SU-DHL-6 (cell line): ENCODE measurements around the gene EDIL3.

ENCODE experiments used
- H2AFZ ChIP-seq: fragments of 200-600 bp; sonication (generic); 2 replicates; pipeline ENCODE4 v1.6.1; 2014; ENCODE audit warnings: low read depth, mild to moderate bottlenecking, moderate library complexity, mixed read lengths, antibody characterized with exemption, low read length; ENCODE audit not compliant: severe bottlenecking
- H3F3A ChIP-seq: fragments of 200-600 bp; shearing (Covaris generic); 2 replicates; pipeline ENCODE4 v1.6.0; 2016; ENCODE audit warnings: antibody characterized with exemption, mild to moderate bottlenecking; ENCODE audit not compliant: insufficient read depth
- H3K27ac ChIP-seq: fragments of 200-600 bp; sonication (generic); 2 replicates; pipeline ENCODE4 v1.5.1; 2016; ENCODE audit warnings: low read depth, mild to moderate bottlenecking, low read length, moderate library complexity, mixed read lengths
- H3K27me3 ChIP-seq: fragments of 200-600 bp; sonication (generic), shearing (Covaris generic); 2 replicates; pipeline ENCODE4 v1.6.0; 2014; ENCODE audit warnings: mild to moderate bottlenecking, low read length
- H3K36me3 ChIP-seq: fragments of 200-600 bp; sonication (generic); 2 replicates; pipeline ENCODE4 v1.6.1; 2014; ENCODE audit warnings: mild to moderate bottlenecking, low read length, mixed read lengths
- H3K4me2 ChIP-seq: fragments of 300-600, 200-600 bp; shearing (Covaris generic), sonication (generic); 2 replicates; pipeline ENCODE4 v1.6.0; 2014; ENCODE audit warnings: low read length, low read depth, mild to moderate bottlenecking; ENCODE audit not compliant: poor library complexity, severe bottlenecking
- H3K4me3 ChIP-seq: fragments of 200-600 bp; sonication (generic); 2 replicates; pipeline ENCODE4 v1.5.1; 2014; ENCODE audit warnings: antibody characterized with exemption, low read length, mild to moderate bottlenecking, mixed read lengths; ENCODE audit not compliant: insufficient read depth, poor library complexity, severe bottlenecking
- H3K79me2 ChIP-seq: fragments of 200-600 bp; sonication (generic); 2 replicates; pipeline ENCODE4 v1.6.1; 2014; ENCODE audit warnings: mild to moderate bottlenecking, low read length, moderate library complexity; ENCODE audit not compliant: insufficient read depth
- H3K9ac ChIP-seq: fragments of 200-600 bp; sonication (generic); 2 replicates; pipeline ENCODE4 v1.7.0; 2014; ENCODE audit warnings: mild to moderate bottlenecking, low read length
- H3K9me2 ChIP-seq: fragments of 200-600 bp; sonication (generic); replicated peaks from 2 replicates; pipeline ENCODE4 v1.6.1; 2014; ENCODE audit warnings: low read length; ENCODE audit not compliant: insufficient read depth
- H3K9me3 ChIP-seq: fragments of 200-600 bp; sonication (generic); 2 replicates; pipeline ENCODE4 v1.6.1; 2014; ENCODE audit warnings: low read length, mixed read lengths; ENCODE audit not compliant: insufficient read depth
- H4K20me1 ChIP-seq: fragments of 200-600 bp; sonication (generic); 2 replicates; pipeline ENCODE4 v1.6.1; 2014; ENCODE audit warnings: low read depth, mild to moderate bottlenecking, antibody characterized with exemption, low read length, moderate library complexity, mixed read lengths
- EZH2phosphoT487 ChIP-seq: fragments of 200-600 bp; sonication (generic), shearing (Covaris generic); conservative IDR thresholded peaks from 2 replicates; pipeline ENCODE4 v1.6.1; 2018; ENCODE audit warnings: mild to moderate bottlenecking, antibody characterized with exemption, low read length, moderate library complexity, mixed read lengths
- TF ChIP-seq, protein P1 (sequence below): fragments of 200-600 bp; sonication (generic); IDR thresholded peaks from one replicate; pipeline ENCODE4 v1.5.1; 2017; ENCODE audit warnings: antibody characterized with exemption, mild to moderate bottlenecking, low read length, moderate library complexity; ENCODE audit not compliant: insufficient read depth, poor library complexity, severe bottlenecking

Gene EDIL3

DNA sequence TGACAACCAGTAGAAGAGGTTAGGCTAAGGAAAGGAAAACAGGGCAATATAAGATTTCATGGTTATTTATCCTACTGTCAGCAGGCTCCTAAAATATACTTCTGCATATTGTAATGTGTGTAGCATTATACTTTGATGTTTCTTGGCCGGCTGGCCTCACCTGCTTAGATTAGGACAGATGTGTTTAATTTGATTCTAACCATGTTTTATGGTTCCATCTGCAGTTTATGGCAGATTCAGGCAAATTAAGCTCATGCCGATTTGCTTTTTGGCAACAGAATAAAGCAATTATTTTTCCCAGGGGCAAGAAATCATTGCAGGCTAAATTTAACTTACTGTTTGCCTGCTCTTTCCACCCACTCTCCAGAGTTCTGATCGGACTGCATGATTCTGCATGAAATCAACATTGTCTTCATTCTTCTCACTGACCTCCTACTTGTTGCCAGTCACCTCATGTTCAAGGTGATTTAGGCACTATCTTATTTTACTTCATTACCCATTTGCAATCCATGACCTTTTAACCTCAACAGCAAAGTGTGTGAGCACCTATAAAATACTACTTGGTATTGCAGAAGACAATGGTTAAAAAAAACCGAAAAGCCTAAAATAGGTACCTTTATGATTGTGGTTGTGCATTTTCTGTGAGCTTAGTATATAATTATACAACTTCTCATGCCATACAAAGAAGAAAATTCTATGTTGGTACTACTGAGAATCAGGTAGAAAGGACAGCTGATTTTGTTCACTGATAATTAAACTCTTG, 125.2 kb downstream of the EDIL3 start:
- H3K79me2 ChIP-seq: no peaks in the 10 kb centered on the region
- H4K20me1 ChIP-seq: no peaks in the 10 kb centered on the region
- no peak overlapping the region for H3K9ac ChIP-seq
- H3K4me2 ChIP-seq: no peak overlapping the region
- no peak overlapping the region for H2AFZ ChIP-seq
- no peaks in the 10 kb centered on the region for H3K9me2 ChIP-seq
- H3K9me3 ChIP-seq: no peaks in the 10 kb centered on the region
- H3K4me3 ChIP-seq: no peak overlapping the region
- no peak overlapping the region for H3K27ac ChIP-seq
- no peaks in the 10 kb centered on the region for H3F3A ChIP-seq
- H3K27me3 ChIP-seq: no peaks in the 10 kb centered on the region
- no peak for TF ChIP-seq EZH2phosphoT487
- TF ChIP-seq, protein P1, sequence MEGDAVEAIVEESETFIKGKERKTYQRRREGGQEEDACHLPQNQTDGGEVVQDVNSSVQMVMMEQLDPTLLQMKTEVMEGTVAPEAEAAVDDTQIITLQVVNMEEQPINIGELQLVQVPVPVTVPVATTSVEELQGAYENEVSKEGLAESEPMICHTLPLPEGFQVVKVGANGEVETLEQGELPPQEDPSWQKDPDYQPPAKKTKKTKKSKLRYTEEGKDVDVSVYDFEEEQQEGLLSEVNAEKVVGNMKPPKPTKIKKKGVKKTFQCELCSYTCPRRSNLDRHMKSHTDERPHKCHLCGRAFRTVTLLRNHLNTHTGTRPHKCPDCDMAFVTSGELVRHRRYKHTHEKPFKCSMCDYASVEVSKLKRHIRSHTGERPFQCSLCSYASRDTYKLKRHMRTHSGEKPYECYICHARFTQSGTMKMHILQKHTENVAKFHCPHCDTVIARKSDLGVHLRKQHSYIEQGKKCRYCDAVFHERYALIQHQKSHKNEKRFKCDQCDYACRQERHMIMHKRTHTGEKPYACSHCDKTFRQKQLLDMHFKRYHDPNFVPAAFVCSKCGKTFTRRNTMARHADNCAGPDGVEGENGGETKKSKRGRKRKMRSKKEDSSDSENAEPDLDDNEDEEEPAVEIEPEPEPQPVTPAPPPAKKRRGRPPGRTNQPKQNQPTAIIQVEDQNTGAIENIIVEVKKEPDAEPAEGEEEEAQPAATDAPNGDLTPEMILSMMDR: no peak
- no peaks in the 10 kb centered on the region for H3K36me3 ChIP-seq

DNA sequence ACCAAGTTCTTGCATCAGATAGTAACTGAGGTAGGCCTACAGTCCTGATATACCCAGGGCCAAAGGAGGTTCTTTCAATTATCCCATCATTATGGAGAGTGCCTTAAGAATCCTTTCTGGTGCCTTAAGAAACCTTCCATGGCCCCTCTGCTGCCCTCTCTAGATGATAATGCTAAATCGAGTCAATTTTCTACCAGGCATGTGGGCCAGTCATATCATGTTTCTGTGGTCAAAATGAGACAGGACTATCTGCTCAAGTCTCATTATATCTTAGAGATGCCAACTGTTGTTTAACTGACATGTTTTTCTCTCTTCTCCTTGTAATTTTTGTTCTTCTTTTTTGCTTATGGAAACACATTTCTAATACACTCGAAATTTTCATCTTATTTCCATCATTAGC, 127.6 kb downstream of the EDIL3 start:
- H3K79me2 ChIP-seq: no peaks in the 10 kb centered on the region
- H3K9me3 ChIP-seq: no peaks in the 10 kb centered on the region
- H3K9me2 ChIP-seq: no peaks in the 10 kb centered on the region
- no peak overlapping the region for H2AFZ ChIP-seq
- H3K27ac ChIP-seq: no peak overlapping the region
- no peaks in the 10 kb centered on the region for H3F3A ChIP-seq
- H3K36me3 ChIP-seq: no peaks in the 10 kb centered on the region
- H3K4me2 ChIP-seq: no peak overlapping the region
- no peak overlapping the region for H3K9ac ChIP-seq
- H3K27me3 ChIP-seq: no peaks in the 10 kb centered on the region
- no peak overlapping the region for H3K4me3 ChIP-seq
- TF ChIP-seq EZH2phosphoT487: no peak
- TF ChIP-seq, protein P1: no peak
- no peaks in the 10 kb centered on the region for H4K20me1 ChIP-seq

DNA sequence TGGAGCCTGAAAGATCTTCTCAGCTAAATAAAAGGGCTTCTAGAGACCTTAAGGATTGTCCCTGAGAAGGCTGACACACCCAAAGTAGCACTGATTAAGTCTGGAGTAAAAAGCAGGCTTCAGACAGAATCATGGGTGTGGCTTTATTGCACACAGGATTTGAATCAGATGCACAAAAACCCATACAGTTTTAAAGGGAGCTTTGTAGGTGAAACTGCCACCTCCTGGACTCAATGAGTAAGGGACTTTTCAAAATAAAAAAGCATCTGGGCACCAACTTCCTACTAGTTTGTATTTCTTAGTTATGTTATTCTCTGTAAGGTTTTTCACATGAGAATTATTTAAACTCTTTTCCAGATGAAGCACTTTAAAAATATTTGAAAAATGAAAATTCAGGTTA, 129.4 kb downstream of the EDIL3 start:
- Histone ChIP-seq H3K4me3 (no peak overlapping the region), H2AFZ (no peak overlapping the region), H3K9ac (no peak overlapping the region), H3K36me3 (no peaks in the 10 kb centered on the region), H3K9me3 (no peaks in the 10 kb centered on the region), H3K79me2 (no peaks in the 10 kb centered on the region), H3K27ac (no peak overlapping the region), H3K9me2 (no peaks in the 10 kb centered on the region), H3F3A (no peaks in the 10 kb centered on the region), H4K20me1 (no peaks in the 10 kb centered on the region), H3K27me3 (no peaks in the 10 kb centered on the region), H3K4me2 (no peak overlapping the region)
- TF ChIP-seq, protein P1: no peak
- no peak for TF ChIP-seq EZH2phosphoT487
